ENCODE data around the gene BAZ2B. TPM values are rescaled to one million over a fixed set of nuclear protein-coding genes. Genes with fewer than 3 reads are reported as not detected.

Gene BAZ2B
- total and polyA plus RNA-seq, 2 experiments from 2014 or later, result 51.7 to 62.9 TPM

GRCh38 chr2:159608723-159609308 is 7.5 kb downstream of the BAZ2B start:
- Histone ChIP-seq H3K9me2 (ENCODE audit: insufficient read depth) (no peaks in the 10 kb centered on the region), H3K4me2 (no peak overlapping the region), H3K79me2 (replicated peaks; ENCODE audit: insufficient read depth) (peaks cover 100% of the 10 kb centered on the region), H4K20me1 (replicated peaks; ENCODE audit: insufficient read depth) (no peaks in the 10 kb centered on the region; the same call in 1 of the 2 replicates), H3K27ac (ENCODE audit: low read depth) (no peak overlapping the region), H3K27me3 (ENCODE audit: insufficient read depth) (no peaks in the 10 kb centered on the region), H3K4me3 (no peak overlapping the region), H3F3A (replicated peaks; ENCODE audit: low read depth) (no peaks in the 10 kb centered on the region), H2AFZ (no peak overlapping the region), H3K36me3 (ENCODE audit: insufficient read depth) (no peaks in the 10 kb centered on the region), H3K4me1 (ENCODE audit: insufficient read depth) (peaks cover 35% of the 10 kb centered on the region)
- Mint-ChIP-seq H3K4me1 (peaks cover 54% of the 10 kb centered on the region), H3K9me3 (no peaks in the 10 kb centered on the region), H3K4me3 (no peak overlapping the region), H3K27ac (no peak overlapping the region), H3K27me3 (ENCODE audit: insufficient read depth, low read depth, poor library complexity) (peaks cover 2% of the 10 kb centered on the region), H3K36me3 (ENCODE audit: low read depth) (no peaks in the 10 kb centered on the region; the same call in 2 of the 3 replicates)
- TF ChIP-seq JUNB (IDR thresholded peaks at IDR 0.05; ENCODE audit: unreplicated experiment) (no peak), EZH2phosphoT487 (IDR thresholded peaks at IDR 0.05; ENCODE audit: unreplicated experiment) (no peak), NANOG (IDR thresholded peaks at IDR 0.05; ENCODE audit: borderline replicate concordance) (no peak)
- no peak for ATAC-seq
- DNase-seq (ENCODE audit: low spot score), result no peak

- H3F3A ChIP-seq (replicated peaks; ENCODE audit: low read depth), result no peaks in the 10 kb centered on the region
- H3K36me3 Mint-ChIP-seq (ENCODE audit: low read depth), result no peaks in the 10 kb centered on the region; the same call in 2 of the 3 replicates
- H3K79me2 ChIP-seq (replicated peaks; ENCODE audit: insufficient read depth), result peaks cover 100% of the 10 kb centered on the region
- no peak overlapping the region for H3K27ac ChIP-seq (ENCODE audit: low read depth)
- H3K4me3 Mint-ChIP-seq, result no peak overlapping the region
- no peaks in the 10 kb centered on the region for H3K27me3 ChIP-seq (ENCODE audit: insufficient read depth)
- no peak overlapping the region for H2AFZ ChIP-seq
- no peak overlapping the region for H3K4me3 ChIP-seq
- DNase-seq (ENCODE audit: low spot score), result no peak
- peaks cover 58% of the 10 kb centered on the region for H3K4me1 Mint-ChIP-seq
- ATAC-seq, result no peak; the same call in 2 of the 3 replicates
- peaks cover 3% of the 10 kb centered on the region; the same call in 1 of the 2 replicates for H4K20me1 ChIP-seq (replicated peaks; ENCODE audit: insufficient read depth)
- H3K4me2 ChIP-seq, result no peak overlapping the region
- H3K9me2 ChIP-seq (ENCODE audit: insufficient read depth), result no peaks in the 10 kb centered on the region
- H3K36me3 ChIP-seq (ENCODE audit: insufficient read depth), result no peaks in the 10 kb centered on the region
- no peaks in the 10 kb centered on the region for H3K9me3 Mint-ChIP-seq
- peaks cover 4% of the 10 kb centered on the region for H3K27me3 Mint-ChIP-seq (ENCODE audit: insufficient read depth, low read depth, poor library complexity)
- H3K4me1 ChIP-seq (ENCODE audit: insufficient read depth), result peaks cover 32% of the 10 kb centered on the region
- H3K27ac Mint-ChIP-seq, result no peak overlapping the region
- TF ChIP-seq ZNF462 (CRISPR knock-in tag; IDR thresholded peaks at IDR 0.05) (no peak), ZNF331 (CRISPR knock-in tag; IDR thresholded peaks at IDR 0.05; ENCODE audit: low read depth) (no peak), CTCF (conservative IDR thresholded peaks at IDR 0.05; ENCODE audit: low read depth in 2 of 2) (no peak), ETS1 (IDR thresholded peaks at IDR 0.05) (no peak), POLR2AphosphoS5 (IDR thresholded peaks at IDR 0.05; ENCODE audit: low read depth) (no peak), NANOG (IDR thresholded peaks at IDR 0.05; ENCODE audit: borderline replicate concordance) (no peak), EZH2phosphoT487 (IDR thresholded peaks at IDR 0.05; ENCODE audit: unreplicated experiment) (no peak), ZNF114 (CRISPR knock-in tag; IDR thresholded peaks at IDR 0.05) (no peak), CREB1 (CRISPR knock-in tag; IDR thresholded peaks at IDR 0.05; ENCODE audit: low read depth) (no peak), STAT1 (IDR thresholded peaks at IDR 0.05; ENCODE audit: unreplicated experiment) (no peak)
These were observed 8.2 kb downstream of the BAZ2B start for GRCh38 chr2:159608108-159608507.

All from GM23338 (cell line).